Activated CD8-positive, alpha-beta memory T cell treated with anti-CD3 and anti-CD28 coated beads for 36 hours (primary cell): ENCODE measurements around the gene COPG2. TPM values are rescaled to one million over a fixed set of nuclear protein-coding genes. Genes with fewer than 3 reads are reported as not detected.

ENCODE experiments used
- CTCF ChIA-PET: fragments of 350-600 bp; sonication (Branson Sonifier 250); formaldehyde crosslinking; loops from one replicate; lab custom pipeline; 2021; ENCODE audit warnings: antibody characterized with exemption; lab: Charles Lee
- POLR2A ChIA-PET: fragments of 350-600 bp; sonication (Branson Sonifier 250); formaldehyde crosslinking; loops from one replicate; lab custom pipeline; 2021; ENCODE audit warnings: antibody characterized with exemption; lab: Charles Lee
- total RNA-seq, 2 experiments: library from RNA; stranded (reverse); gene quantifications; one replicate each; pipeline ENCODE4 v1.2.3, GENCODE V29; 2021

Gene COPG2
- total RNA-seq, 2 experiments from 2014 or later: 22.7 to 24.0 TPM

GRCh38 chr7:130486954-130487436 lies 181.6 kb downstream of the COPG2 start:
- ChIA-PET POLR2A (no interaction called here), CTCF (interaction anchor here (0.7 to 1.0 kb wide), 2 partner anchors 84 to 289 kb away, joined by 3 read pairs; no protein-coding TSS in a partner anchor)

GRCh38 chr7:130486114-130486953 lies 182.2 kb downstream of the COPG2 start:
- POLR2A ChIA-PET: no interaction called here
- CTCF ChIA-PET: interaction anchor here (1.0 kb wide), 1 partner anchor 83 kb away, joined by 3 read pairs; no protein-coding TSS in a partner anchor

- CTCF ChIA-PET: no interaction called here
Measured at GRCh38 chr7:130485734-130486113, 182.8 kb downstream of the COPG2 start.

GRCh38 chr7:130483031-130483430 lies 185.5 kb downstream of the COPG2 start:
- CTCF ChIA-PET: no interaction called here
- POLR2A ChIA-PET: no interaction called here

More at GRCh38 chr7:130485734-130486113, 182.8 kb downstream of the COPG2 start:
- POLR2A ChIA-PET: no interaction called here

- ChIA-PET POLR2A (no interaction called here), CTCF (no interaction called here)
Measured at GRCh38 chr7:130481898-130482297, 186.7 kb downstream of the COPG2 start.

- CTCF ChIA-PET: no interaction called here
- POLR2A ChIA-PET: no interaction called here
Measured at GRCh38 chr7:130479716-130480400, 188.7 kb downstream of the COPG2 start.

GRCh38 chr7:130478991-130479390 lies 189.6 kb downstream of the COPG2 start:
- POLR2A ChIA-PET: no interaction called here
- CTCF ChIA-PET: no interaction called here

- ChIA-PET POLR2A (no interaction called here), CTCF (interaction anchor here (0.5 to 0.7 kb wide), 2 partner anchors 129 to 277 kb away, joined by 3 read pairs; no protein-coding TSS in a partner anchor)
Measured at GRCh38 chr7:130476297-130477150, 192.0 kb downstream of the COPG2 start.

GRCh38 chr7:130475776-130476175 lies 192.8 kb downstream of the COPG2 start:
- POLR2A ChIA-PET: no interaction called here
- CTCF ChIA-PET: interaction anchor here (0.6 to 1.9 kb wide), 3 partner anchors 58 to 128 kb away, joined by 3 to 4 read pairs (median 4); no protein-coding TSS in a partner anchor

GRCh38 chr7:130473876-130474275 lies 194.7 kb downstream of the COPG2 start:
- ChIA-PET CTCF (interaction anchor here (1.9 kb wide), 1 partner anchor 56 kb away, joined by 4 read pairs; no protein-coding TSS in a partner anchor), POLR2A (no interaction called here)

GRCh38 chr7:130473289-130473688 lies 195.3 kb downstream of the COPG2 start:
- ChIA-PET CTCF (no interaction called here), POLR2A (no interaction called here)

GRCh38 chr7:130471974-130472373 lies 196.6 kb downstream of the COPG2 start:
- CTCF ChIA-PET: no interaction called here

GRCh38 chr7:130468612-130469011 lies 199.9 kb downstream of the COPG2 start:
- ChIA-PET CTCF (no interaction called here), POLR2A (no interaction called here)

More at GRCh38 chr7:130471974-130472373, 196.6 kb downstream of the COPG2 start:
- POLR2A ChIA-PET: no interaction called here

GRCh38 chr7:130463553-130464434 lies 204.8 kb downstream of the COPG2 start:
- POLR2A ChIA-PET: no interaction called here
- CTCF ChIA-PET: no interaction called here

- ChIA-PET CTCF (no interaction called here), POLR2A (no interaction called here)
Measured at GRCh38 chr7:130461272-130461671, 207.3 kb downstream of the COPG2 start.

- POLR2A ChIA-PET: no interaction called here
- CTCF ChIA-PET: no interaction called here
Measured at GRCh38 chr7:130458257-130458656, 210.3 kb downstream of the COPG2 start.
